GM21737 (cell line): Measurements from ENCODE around the gene RFNG.
A peak's percentile ranks its signal among the peaks of the same experiment; 100 is the strongest.
"Not testable (repeated sequence)": the region's sequence is repeated elsewhere in the genome, so short reads cannot be mapped to it uniquely, and the experiment has no call there.

Source experiments
- ATAC-seq: cut with Tn5 transposase; IDR thresholded peaks from one replicate; pipeline ENCODE4 v1.9.1; 2021; ENCODE audit warnings: mild to moderate bottlenecking, moderate library complexity; ENCODE audit not compliant: unreplicated experiment

The RFNG gene

DNA sequence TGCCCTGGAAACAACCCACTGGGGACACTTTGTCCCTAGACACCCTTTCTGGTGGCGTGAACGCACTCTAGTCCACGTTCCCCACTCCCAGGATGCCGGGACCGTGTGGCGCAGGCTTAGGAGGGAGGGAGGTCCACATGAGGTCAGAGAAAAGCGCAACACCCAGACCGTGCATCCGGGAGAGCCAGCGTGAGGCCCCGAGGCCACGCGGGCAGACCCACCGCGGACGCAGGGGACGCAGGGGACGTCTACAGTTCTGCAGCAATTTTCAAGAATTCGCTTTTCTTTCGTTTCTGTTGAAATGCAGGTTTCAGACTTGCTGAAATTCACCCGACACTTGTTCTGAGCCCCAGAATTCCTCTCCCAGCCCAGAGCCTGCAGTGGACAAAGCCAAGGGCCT, 4.7 kb downstream of the RFNG start:
- ATAC-seq: no peak

DNA sequence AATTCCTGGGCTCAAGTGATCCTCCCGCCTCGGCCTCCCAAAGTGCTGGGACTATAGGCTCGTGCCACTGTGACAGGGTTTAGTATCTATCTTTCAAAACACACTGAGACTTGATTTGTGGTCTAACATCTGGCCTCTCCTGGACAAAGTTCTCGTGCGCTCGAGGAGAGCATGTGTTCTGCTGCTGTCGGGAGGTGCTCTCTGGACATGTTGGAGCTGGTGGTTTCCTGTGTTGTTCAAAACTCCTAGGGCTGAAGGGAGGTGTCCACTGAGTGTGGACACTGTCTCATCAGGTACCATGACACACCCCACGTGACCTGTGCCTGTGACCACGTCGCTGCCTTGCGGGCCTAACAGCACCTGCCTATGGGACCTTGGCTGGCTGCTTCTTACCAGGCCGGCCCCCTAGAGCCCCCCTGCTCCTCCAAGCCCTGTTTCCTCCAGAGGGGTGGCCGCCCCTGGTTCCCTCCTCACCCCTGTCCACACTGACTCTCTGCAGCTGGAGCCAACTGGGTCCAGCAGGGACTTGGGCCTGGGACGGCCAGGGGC, 5.6 kb downstream of the RFNG start:
- ATAC-seq: no peak

DNA sequence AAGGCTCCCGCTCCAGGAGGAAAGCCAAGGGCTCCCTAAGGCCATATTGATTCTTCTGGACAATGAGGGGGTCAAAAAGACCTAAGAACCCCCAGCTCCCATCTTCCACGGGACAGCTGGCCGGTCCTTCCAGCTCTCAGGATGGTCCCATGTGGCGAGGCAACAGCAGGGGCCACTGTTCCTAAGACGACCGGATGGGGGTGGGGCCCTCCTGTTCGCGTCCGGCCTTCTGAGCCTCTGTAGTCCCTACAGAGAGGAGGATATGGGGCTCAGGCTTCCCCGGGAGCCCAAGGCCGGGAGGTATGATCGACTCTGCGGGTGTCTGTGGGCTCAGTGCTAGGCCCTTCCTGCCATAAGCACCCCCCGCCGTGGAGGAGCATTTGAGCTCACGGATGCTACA, 8.1 kb downstream of the RFNG start:
- no peak for ATAC-seq

DNA sequence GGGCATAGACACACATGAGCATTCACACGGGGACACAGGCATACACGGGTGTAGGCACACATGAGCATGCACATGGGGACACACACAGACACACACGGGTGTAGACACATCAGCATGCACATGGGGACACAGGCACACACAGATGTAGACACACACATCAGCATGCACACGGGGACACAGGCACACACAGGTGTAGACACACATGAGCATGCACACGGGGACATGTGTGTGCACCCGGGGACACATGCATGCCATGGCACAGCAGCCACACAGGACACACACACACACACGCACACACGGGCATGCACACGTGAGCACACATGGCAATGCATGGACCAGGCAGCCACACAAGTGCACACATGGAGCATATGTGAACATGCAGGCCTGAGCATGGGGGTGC, 9.0 kb downstream of the RFNG start:
- no peak for ATAC-seq

DNA sequence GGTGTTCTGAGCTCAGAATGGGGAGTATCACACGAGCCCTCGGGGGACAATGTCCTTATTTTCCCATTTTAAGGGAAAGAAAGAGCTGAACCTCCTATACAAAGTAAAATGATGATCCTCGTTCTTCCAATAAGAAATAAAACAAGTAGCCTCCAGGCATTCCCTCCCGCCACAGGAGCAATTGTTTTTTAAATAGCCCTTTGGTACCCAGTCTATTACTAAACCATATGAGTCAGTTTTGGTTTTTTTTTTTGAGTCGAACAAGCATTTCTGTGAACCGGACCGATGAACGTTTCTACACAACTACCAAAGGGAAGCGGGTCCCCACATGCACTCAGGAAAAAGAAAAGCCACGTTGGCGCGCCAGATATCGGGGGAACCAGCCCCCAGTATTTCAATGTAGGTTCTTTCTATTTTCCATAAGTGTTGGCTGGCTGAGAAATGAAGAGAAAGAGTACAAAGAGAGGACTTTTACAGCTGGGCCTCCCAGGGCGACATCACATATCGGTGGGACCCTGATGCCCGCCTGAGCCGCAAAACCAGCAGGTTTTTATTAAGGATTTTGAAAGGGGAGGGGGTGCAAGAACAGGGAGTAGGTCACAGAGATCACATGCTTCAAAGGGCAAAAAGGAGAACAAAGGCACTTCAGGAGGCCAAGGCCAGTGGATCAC, 10.3 kb downstream of the RFNG start:
- ATAC-seq: no peak

DNA sequence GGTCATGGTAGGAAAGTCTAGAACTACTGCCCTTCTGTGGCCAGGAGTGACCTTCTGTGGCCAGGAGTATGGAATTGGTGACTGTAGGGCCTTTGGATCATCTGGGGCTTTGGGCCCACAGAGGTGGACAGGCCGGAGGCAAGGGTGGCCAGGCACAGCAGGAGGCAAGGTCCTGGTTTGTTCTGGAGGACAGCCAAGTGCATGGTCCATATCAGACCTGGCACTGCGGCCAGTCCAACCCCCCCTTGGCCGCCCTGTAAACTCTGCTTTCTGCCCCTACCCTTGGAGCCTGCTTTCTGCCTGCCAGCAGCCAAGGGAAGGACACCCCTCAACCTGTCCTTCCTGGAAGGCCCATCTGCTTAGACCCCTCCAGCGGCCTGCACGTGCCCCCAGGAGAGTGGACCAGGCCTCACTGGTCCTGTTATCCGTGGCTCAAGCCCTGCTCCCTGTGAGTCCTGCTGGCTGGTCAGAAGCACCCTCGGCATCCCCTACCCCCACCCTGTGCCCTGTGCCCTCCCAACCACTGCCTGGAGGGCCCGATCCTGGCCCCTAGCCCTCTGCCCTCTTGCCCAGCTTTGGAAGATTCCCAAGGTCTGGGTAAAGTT, 11.8 kb downstream of the RFNG start:
- no peak for ATAC-seq

DNA sequence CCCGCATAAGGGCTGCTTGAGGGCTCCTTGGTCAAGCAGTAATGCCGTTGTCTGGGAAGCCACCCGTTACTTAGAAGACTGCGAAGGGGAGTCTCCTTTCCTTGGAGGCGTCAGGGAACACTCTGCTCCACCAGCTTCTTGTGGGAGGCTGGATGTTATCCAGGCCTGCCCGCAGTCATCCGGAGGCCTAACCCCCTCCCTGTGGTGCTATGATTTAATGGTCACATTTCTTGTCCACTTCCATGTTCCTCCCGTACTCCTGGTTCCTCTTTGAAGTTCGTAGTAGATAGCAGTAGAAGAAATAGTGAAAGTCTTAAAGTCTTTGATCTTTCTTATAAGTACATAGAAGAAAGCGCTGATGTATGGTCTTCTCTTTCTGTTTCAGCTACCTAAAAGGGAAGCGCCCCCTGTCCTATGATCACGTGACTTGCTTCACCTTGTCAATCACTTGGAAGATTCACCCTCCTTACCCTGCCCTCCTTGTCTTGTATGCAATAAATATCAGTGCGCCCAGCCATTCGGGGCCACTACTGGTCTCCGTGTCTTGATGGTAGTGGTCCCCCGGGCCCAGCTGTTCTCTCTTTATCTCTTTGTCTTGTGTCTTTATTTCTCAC, 12.7 kb downstream of the RFNG start:
- ATAC-seq: not testable (repeated sequence)

DNA sequence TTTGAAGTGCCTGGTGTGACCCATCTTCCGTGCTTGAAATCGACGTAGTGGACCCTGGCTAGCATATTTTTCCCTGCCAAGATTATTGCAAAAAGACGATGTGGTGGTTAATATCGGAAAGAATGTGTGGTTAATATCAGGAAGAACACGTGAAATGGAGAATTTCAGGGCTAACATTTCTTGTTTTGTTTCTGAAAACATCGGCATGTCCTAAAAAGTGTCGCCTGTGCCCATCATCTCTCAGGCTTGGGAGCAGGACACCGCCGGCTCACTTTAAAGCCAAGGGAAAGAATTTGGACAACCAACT, 13.8 kb downstream of the RFNG start:
- ATAC-seq: no peak

DNA sequence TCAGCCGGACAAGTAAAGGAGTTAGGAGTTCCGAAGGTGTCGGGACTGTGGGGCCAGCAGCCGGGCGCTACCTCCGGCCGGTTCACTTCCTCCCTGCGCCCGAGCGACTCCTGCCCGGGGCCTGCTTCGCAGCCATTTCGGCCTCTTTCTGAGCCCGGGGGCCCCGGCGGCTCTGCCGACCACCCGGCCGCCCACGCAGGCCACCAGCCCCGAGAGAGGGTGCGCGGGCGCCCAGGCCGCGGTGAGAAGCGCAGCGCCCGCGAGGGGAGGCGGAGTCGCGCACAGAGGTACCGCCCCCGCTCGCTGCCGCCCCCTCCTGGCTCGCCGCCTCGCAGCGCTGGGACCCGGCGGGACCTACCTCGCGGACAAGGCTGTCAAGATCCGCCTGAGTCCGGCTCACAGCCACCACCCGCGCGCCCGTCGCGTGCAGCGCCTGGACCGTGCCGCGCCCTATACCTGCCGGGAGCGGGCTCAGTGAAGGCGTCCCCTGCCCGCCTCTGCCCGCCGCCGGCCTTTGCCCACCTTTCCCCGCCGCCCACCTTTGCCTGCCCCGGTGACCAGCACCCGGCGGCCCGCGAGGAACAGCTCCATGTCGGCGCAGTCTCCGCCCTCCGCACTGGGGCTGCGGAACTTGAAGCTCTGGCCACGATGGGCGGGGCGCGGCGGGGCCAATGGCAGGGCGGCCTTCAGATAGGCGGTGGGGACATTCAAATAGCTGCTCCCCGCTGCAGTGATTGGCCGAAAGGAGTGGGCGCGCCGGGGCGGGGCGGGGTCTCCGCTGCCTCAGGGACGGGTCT, 14.3 kb downstream of the RFNG start, which contains the start of gene DCXR:
TSS of gene DCXR (minus strand) at position 606 of the 797 bp plus-strand sequence. CDS start at position 591, 15 bp downstream.
- peak; percentile 83 for ATAC-seq

DNA sequence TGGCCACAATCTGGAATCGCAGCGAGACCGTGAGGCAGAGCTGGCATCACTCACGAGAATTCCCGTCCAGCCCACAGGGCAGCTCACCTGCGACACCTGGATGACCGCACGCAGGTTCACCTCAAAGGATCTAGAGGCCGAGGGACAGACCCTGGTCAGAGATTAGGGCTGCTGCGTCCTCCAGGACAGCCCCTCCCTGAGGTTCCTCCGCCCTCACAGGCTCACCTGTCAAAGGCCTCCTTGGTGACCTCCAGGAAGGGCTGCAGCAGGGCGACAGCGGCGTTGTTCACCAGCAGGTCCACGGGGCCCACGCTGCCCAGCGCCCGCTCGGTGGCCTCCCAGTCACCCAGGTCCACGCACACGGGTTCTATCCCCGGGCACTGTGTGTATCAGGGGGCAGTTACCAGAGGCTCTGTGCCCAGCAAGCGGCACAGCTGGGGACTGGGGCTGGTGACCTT, 14.9 kb downstream of the RFNG start:
- no peak for ATAC-seq

DNA sequence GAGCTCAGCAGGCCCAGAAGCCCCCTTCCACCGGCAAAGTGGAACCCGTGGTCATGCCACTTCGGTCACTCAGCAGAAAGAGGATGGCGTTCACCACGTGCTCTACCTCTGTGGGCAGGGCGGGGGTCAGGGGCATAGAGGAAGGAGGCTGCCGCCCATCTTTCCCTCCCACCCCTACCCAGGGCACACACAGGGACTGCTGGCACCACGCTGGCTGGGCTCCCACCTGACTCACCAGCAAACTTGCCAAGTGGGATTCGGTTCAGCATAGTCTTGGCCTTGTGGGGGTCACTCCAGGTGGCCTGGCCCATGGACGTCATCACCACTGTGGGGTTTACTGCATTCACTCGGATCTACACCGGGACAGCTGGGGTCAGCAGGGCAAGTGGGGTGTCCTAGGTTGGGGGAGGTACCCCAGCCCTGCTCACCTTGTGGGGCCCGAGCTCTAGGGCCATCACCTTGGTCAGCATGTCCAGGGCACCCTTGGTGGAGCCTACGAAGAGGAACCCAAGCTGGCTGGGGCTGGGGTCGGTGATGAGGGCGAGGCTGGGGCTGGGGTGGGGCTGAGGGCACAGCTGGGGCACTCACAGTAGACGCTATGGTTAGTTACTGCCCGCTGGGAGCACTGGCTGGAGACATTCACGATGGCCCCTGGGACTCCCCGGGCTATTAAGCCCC, 15.5 kb downstream of the RFNG start:
- ATAC-seq: no peak

DNA sequence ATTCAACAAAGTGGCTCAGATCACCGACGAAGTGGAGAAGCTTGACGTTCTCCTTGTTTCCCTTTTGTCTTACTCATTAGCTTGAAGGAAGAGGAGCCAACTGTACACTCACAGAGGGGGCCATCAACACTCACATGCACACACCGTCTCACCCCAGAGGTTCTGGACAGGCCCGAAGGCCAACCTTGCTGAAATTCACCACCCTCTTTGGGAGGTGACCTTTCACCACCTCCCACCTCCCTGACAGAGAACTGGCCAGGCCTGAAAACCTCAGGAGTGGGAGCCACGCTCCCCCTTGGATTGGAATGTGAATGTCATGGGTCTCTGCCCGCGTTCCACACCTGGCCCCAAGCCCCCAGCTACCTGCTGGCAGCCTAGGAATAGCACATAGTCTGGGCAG, 16.1 kb downstream of the RFNG start:
- no peak for ATAC-seq

DNA sequence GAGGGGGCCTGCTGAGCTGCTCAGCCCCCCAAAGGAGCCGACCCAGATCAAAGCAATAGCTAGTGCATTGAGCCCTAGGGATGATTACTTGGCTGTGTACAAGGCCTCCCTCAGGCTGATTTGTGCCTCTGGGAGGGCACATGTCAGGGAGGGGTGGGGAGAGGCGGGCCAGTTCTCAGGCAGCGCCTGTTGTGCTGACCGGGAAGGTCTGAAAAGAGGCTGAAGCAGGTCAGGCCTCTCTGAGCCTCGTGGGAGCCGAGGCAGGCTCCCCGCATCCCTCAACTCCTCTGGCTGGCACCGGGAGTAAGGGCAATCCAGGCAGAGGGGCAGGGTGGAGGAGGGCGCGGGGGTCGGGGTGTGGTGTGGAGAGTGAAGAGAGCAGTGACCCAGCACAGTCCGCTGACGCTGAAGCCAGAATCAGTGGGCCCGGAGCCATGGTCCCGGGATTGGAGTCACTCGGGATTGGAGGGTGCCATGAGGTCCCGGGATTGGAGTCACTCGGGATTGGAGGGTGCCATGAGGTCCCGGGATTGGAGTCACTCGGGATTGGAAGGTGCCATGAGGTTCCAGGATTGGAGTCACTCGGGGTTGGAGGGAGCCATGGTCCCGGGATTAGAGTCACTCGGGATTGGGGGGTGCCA, 17.1 kb downstream of the RFNG start:
- ATAC-seq: no peak

DNA sequence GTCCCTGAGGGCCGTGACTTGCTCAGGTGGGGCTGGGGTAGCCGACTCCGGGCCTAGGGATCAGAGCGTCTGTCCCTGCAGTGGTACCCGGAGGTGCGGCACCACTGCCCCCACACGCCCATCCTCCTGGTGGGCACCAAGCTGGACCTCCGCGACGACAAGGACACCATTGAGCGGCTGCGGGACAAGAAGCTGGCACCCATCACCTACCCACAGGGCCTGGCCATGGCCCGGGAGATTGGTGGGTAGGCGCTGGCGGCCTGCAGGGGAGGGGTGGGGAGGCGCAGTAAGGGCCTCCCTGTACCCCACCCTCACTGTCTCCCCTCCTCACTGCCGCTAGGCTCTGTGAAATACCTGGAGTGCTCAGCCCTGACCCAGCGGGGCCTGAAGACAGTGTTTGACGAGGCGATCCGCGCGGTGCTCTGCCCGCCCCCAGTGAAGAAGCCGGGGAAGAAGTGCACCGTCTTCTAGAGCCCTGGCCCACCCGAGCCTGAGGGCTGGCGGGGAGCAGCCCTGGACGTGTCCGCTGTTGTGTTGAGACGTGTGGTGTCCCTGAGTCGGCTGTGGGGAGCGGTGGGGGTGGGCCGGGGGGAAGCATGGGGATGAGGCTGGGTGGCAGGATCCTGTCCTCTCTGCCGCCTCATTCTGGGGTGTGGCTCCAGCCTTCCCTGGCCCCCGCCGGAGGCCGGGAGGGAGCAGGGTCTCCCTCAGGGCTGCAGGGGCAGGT, 18.1 kb downstream of the RFNG start:
- ATAC-seq: no peak

DNA sequence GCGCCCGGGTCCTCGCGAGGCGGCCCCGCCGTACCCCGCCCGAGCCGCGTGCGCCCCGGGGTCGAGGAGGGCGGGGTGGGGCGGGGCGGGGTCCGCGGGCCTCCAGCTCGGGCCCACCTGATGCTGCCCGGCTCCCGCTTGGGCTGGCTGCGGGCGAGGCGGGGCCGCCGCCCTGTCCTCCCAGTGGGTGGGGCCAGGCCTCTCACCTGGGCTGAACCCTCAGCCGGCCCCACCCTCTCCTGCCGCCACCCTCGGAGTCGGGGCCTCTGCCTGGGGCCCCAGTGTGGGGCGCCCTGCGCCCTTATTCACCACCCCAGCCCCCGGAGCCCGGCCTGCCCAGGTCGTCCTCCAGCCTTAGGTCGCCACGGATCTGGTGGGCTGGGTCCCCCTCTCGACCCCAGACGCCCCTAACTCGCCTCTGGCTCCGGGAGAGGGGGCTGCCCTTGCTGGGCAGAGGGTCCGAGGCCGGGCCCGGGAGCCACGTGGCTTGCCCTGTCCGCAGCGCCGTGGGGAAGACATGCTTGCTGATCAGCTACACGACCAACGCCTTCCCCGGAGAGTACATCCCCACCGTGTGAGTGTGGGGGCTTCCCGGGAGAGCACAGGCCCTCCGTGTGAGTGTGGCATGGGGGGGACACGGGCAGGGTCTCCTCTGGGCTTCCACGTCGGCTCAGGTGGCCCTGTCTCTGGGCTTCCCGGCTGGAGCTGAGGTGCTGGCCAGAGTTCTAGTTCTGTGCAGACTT, 19.6 kb downstream of the RFNG start:
- no peak for ATAC-seq

DNA sequence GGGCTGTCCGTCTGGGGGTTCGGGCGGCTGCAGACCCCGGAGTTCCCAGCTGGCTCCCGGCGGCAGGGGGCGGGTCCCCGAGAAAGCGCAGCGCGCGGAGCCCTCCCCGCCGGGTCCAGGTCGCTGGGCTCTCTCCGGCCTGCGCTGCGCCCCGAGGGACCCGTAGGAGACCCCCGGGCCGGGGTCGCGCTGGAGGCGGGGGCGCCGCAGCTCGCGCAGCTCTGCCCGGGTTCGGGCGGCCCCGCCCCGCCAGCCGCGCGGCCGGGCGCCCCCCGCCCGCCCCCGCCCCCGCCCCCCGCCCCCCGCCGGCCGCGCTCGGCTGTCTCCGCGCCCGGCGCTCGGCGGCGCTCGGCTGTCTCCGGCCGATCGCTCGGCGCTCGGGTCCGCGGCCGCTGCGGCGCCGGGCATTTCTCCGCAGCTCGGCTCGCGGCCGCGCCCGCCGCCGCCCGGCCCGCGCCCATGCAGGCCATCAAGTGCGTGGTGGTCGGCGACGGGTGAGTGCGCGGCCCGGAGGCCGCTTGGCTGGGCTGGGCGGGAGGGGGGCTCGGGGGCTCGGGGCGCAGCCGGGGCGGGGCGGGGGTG, 20.2 kb downstream of the RFNG start, which contains the start of gene RAC3:
TSS of gene RAC3 (plus strand) at position 376 of the 582 bp plus-strand sequence. CDS start at position 460, 84 bp downstream.
- ATAC-seq: no peak

DNA sequence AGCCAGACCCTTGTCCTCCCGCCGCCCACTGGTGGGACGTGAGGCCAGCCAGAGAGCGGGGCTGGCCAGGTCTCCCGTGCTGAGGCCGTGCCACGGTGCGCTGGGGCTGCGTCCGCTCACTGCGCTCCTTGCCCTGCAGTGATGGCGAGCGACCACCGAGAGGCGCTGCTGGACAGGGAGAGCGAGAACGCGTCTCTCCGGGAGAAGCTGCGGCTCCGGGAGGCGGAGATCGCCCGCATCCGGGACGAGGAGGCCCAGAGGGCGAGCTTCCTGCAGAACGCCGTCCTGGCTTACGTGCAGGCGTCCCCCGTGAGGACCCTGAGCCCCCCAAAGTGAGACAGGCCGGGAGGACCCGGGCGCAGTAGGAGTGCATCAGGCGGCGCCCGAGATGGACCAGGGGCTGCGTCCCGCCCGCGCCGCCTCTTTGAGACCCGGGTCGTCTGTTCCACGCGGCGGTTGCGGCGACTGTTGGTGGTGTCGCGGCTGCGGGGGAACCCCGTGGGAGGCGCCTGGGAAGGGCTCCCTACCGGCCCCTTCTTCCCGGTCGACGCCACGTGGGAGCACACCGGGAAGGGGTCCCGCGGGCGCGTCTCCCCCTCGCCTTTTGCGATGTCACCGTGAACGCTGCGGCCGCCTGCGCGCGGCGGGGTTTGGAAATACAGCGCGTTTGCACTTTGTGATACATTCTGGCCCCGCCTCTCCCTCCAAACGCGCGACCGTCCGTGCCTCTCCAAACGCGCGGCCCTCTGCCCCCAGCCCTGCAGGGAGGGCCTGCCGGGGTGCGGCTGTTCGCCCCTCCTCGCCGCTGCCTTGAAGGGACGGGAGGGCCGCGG, 20.9 kb downstream of the RFNG start:
- no peak for ATAC-seq
